Glomerular visceral epithelial cell (primary cell): ENCODE results near the gene ADCY9.

Experiments
- DNase-seq: peaks from one replicate; pipeline ENCODE4 v3.0.0-alpha.2; 2016; ENCODE audit errors: extremely low spot score

Gene ADCY9

GRCh38 chr16:3912897-3913296 lies 203.3 kb downstream of the ADCY9 start:
- no peak for DNase-seq
